AG08395 (cell line): Measurements from ENCODE around the gene C1orf210.

ENCODE experiments used
- DNase-seq: peaks from one replicate; pipeline ENCODE4 v3.0.0; 2012; ENCODE audit warnings: mixed read lengths, low spot score

The C1orf210 gene

GRCh38 chr1:43312212-43312623 is 26.8 kb upstream of the C1orf210 start:
- no peak for DNase-seq

DNA sequence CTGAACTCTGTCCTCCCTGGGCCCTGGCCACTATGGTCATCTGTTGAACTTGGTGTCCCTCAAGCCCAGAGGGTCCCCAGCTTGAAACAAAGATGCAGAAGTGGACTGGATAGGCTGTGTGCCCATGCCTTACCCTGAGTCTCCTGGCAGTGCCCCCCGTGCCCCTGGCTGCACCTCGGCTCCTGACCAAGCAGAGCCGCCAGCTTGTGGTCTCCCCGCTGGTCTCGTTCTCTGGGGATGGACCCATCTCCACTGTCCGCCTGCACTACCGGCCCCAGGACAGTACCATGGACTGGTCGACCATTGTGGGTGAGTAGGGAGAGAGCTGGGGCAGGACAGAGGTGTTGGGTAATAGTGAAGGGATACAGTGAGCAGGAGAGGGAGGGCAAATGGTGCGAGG is 26.1 kb upstream of the C1orf210 start:
- DNase-seq, result no peak

GRCh38 chr1:43309405-43310025 is 24.1 kb upstream of the C1orf210 start:
- peak; percentile 42 for DNase-seq

- no peak for DNase-seq
These were observed 23.4 kb upstream of the C1orf210 start for GRCh38 chr1:43308635-43309404.

DNA sequence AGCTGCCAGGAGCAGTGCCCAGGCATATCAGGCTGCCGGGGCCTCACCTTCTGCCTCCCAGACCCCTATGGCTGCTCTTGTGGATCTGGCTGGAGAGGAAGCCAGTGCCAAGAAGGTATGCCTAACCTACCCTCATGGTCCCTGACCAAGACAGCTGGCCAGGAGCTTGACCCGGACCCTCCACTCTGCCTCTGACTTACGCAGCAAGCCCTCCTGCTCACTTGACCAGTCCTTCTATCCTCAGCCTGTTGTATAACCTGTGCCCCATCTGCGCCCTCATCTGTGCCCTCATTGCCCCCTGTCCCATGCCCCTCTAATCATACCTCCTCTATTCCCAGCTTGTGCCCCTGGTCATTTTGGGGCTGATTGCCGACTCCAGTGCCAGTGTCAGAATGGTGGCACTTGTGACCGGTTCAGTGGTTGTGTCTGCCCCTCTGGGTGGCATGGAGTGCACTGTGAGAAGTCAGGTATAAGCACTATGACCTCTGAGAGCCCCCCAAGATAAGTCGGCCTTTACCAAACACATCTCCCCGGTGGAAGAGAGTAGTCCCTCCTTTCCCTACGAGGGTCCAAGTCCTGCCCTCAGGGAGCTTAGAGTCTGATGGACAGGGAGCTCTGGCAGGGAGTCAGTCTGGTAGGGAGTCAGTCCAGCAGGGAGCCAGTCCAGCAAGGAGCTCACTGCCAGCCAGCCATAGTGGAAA is 22.2 kb upstream of the C1orf210 start:
- DNase-seq, result no peak

GRCh38 chr1:43306688-43307457 is 21.5 kb upstream of the C1orf210 start:
- DNase-seq, result no peak

GRCh38 chr1:43305926-43306687 is 20.7 kb upstream of the C1orf210 start:
- no peak for DNase-seq

- DNase-seq, result no peak
These were observed 20.1 kb upstream of the C1orf210 start for GRCh38 chr1:43305461-43305860.

DNA sequence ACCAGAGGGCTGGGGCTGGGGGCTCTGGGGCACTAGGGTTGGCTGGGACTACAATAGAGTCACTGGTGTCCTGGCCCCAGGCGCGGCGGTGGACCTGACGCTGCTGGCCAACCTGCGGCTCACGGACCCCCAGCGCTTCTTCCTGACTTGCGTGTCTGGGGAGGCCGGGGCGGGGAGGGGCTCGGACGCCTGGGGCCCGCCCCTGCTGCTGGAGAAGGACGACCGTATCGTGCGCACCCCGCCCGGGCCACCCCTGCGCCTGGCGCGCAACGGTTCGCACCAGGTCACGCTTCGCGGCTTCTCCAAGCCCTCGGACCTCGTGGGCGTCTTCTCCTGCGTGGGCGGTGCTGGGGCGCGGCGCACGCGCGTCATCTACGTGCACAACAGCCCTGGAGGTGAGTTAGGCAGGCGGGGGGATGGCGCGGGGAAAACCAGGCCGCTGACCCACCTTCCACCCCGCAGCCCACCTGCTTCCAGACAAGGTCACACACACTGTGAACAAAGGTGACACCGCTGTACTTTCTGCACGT is 19.5 kb upstream of the C1orf210 start:
- no peak for DNase-seq

DNA sequence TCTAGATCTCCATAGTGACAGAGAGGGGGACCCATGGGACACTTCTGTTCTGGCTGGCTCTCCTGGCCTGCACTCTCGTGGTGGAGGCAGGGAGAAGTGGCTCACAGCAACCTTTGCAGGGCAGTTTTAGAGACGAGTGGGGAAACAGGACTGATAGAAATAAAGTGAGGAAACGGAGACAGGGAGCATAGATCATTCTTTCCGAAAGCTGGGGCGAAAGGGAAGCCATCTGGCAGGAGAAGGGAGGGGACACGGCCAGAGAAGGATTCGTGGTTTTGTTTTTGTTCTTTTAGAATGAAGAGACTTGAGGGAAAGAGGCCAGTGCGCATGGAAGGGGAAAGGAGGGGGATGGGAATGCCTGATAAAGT is 18.9 kb upstream of the C1orf210 start:
- no peak for DNase-seq

- no peak for DNase-seq
These were observed 18.3 kb upstream of the C1orf210 start for GRCh38 chr1:43303471-43304313.

DNA sequence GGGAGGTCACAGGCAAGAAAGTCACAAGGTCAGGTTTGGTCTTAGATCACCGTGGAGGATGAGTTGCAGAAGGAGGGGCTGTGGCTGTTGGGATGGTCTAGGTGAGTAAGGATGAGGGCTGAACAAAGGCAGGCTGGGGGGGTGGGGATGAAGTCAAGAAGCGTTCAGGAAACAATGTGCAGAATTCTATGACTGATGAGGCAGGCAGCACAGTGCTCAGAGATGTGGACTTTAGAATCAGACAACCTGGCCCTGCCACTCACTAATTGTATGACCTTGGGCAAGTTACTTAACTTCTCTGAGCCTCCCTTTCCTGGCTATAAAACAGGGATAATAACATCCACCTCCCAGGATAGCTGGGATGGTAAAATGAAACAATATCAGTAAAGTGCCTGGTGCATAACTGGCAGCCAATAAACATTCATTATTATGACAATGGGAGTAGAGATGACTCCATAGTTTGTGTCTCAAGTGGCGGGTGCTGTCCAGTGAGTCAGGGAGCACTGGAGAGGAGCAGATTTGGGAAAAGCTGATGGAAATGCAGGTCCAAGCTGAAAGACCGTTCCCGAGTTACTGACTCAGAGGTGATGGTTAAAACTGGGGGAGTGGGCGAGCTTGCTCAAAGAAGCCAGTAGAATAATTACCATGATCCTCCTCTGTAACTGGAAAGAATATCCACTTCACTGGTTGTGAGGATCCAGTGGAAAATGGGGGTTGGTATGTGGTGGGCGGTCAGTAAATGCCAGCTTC is 17.5 kb upstream of the C1orf210 start:
- DNase-seq, result peak; percentile 35

- DNase-seq, result no peak
These were observed 16.8 kb upstream of the C1orf210 start for GRCh38 chr1:43302201-43302600.

DNA sequence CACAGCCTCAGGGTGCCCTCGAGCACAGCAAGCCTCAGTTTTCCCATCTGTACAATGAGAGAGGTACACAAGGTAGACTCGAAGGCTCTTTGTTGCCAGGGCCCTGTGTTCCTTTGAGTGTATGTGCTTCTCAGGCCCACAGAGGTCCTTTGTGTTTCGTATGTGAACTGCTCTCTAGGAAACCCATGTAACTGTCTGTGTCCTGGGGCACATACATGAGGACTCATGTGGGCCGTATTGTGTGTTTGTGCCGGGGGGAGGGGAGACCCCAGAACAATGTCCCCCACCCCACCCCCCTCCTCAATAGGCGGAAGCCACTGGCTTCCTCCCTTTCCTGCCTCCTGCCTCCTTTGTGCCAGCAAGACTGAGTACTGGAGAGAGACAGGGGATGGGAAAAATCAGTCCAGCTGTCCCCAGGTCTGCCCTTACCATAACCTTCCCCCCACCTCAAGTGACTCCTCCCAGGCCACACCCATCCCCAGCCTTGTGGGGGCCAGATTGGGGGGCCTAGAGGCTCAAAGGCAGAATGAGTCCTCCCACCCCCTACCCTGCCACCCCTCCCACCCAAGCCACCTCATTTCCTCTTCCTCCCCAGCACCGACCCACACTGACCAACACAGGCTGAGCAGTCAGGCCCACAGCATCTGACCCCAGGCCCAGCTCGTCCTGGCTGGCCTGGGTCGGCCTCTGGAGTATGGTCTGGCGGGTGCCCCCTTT is 15.2 kb upstream of the C1orf210 start, which contains the start of gene TIE1:
TSS of gene TIE1 (plus strand) at position 605 of the 717 bp plus-strand sequence. CDS start at position 695, 90 bp downstream.
- DNase-seq, result no peak

- DNase-seq, result no peak
These were observed 13.7 kb upstream of the C1orf210 start for GRCh38 chr1:43299101-43299500.

DNA sequence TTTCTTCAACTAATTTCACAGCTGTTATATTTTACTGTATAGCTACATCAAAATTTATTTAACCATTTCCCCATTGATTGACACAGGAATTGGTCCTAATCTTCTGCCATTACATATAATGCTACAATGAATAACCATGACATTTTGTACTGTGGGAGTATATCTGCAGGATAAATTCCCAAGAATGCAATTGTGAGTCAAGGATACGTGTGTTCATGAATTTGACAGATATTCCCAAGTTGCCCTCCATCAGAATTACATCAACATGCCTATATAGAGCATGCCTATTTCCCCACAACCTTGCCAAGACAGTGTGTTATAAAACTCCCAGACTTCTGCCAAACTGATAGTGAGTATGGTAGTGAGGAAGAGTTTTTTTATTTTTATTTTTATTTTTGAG is 12.7 kb upstream of the C1orf210 start:
- no peak for DNase-seq

- DNase-seq, result no peak
These were observed 10.8 kb upstream of the C1orf210 start for GRCh38 chr1:43296207-43296606.

- no peak for DNase-seq
These were observed 9.4 kb upstream of the C1orf210 start for GRCh38 chr1:43294761-43295160.
